Astrocyte (in vitro differentiated cells and primary cell): Measurements from ENCODE around the gene ZNF740. TPM values are rescaled to one million over a fixed set of nuclear protein-coding genes. Genes with fewer than 3 reads are reported as not detected.
A peak's percentile ranks its signal among the peaks of the same experiment; 100 is the strongest.

Source experiments
- DNase-seq: peaks from one replicate; pipeline ENCODE4 v3.0.0-alpha.2; 2010; ENCODE audit warnings: low read depth
- FAIRE-seq: peaks from 2 replicates; lab custom pipeline; 2011; peaks lifted over from hg19 to GRCh38; lab: Jason Lieb, UNC
- H2AFZ ChIP-seq: 2 replicates; pipeline ENCODE4 v1.6.0; 2012; ENCODE audit warnings: low read depth, low read length, inconsistent platforms
- H3K27ac ChIP-seq: 2 replicates; pipeline ENCODE4 v1.5.1; 2011; ENCODE audit warnings: low read depth, low read length, inconsistent platforms
- H3K27me3 ChIP-seq: 2 replicates; pipeline ENCODE4 v1.6.0; 2011; ENCODE audit warnings: low read length, inconsistent platforms; ENCODE audit not compliant: insufficient read depth
- H3K36me3 ChIP-seq: 2 replicates; pipeline ENCODE4 v1.5.1; 2011; ENCODE audit warnings: low read length, inconsistent platforms; ENCODE audit not compliant: insufficient read depth
- H3K4me1 ChIP-seq: 2 replicates; pipeline ENCODE4 v1.5.1; 2011; ENCODE audit warnings: low read length, inconsistent platforms; ENCODE audit not compliant: insufficient read depth
- H3K4me2 ChIP-seq: 2 replicates; pipeline ENCODE4 v1.6.0; 2012; ENCODE audit warnings: low read length, inconsistent platforms
- H3K4me3 ChIP-seq: 2 replicates; pipeline ENCODE4 v1.5.1; 2011; ENCODE audit warnings: low read depth, mild to moderate bottlenecking, low read length, inconsistent platforms; ENCODE audit not compliant: insufficient read depth
- H3K79me2 ChIP-seq: 2 replicates; pipeline ENCODE4 v1.6.0; 2012; ENCODE audit warnings: mild to moderate bottlenecking, low read length, inconsistent platforms; ENCODE audit not compliant: insufficient read depth
- H3K9ac ChIP-seq: 2 replicates; pipeline ENCODE4 v1.6.0; 2012; ENCODE audit warnings: mild to moderate bottlenecking, low read length, inconsistent platforms
- H3K9me3 ChIP-seq: 2 replicates; pipeline ENCODE4 v1.5.1; 2012; ENCODE audit warnings: low read depth, mild to moderate bottlenecking, low read length, inconsistent platforms; ENCODE audit not compliant: insufficient read depth
- H4K20me1 ChIP-seq: 2 replicates; pipeline ENCODE4 v1.6.0; 2012; ENCODE audit warnings: low read length, inconsistent platforms; ENCODE audit not compliant: insufficient read depth
- H3K27ac Mint-ChIP-seq: one replicate; pipeline ENCODE4 v1.8.0; 2021; ENCODE audit warnings: mild to moderate bottlenecking, mixed read lengths; ENCODE audit not compliant: unreplicated experiment
- H3K27me3 Mint-ChIP-seq: one replicate; pipeline ENCODE4 v1.8.0; 2021; ENCODE audit warnings: low read depth, mixed read lengths; ENCODE audit not compliant: unreplicated experiment
- H3K36me3 Mint-ChIP-seq: one replicate; pipeline ENCODE4 v1.8.0; 2021; ENCODE audit warnings: low read depth, mixed read lengths; ENCODE audit not compliant: unreplicated experiment
- H3K4me1 Mint-ChIP-seq: one replicate; pipeline ENCODE4 v1.8.0; 2021; ENCODE audit warnings: low read depth, mixed read lengths; ENCODE audit not compliant: unreplicated experiment
- H3K4me3 Mint-ChIP-seq: one replicate; pipeline ENCODE4 v1.8.0; 2021; ENCODE audit warnings: mild to moderate bottlenecking, moderate library complexity, mixed read lengths; ENCODE audit not compliant: unreplicated experiment
- H3K9me3 Mint-ChIP-seq: one replicate; pipeline ENCODE4 v1.8.0; 2021; ENCODE audit warnings: mild to moderate bottlenecking, mixed read lengths; ENCODE audit not compliant: unreplicated experiment
- CTCF ChIP-seq: IDR thresholded peaks from 2 replicates; pipeline ENCODE4 v1.5.1; 2011; ENCODE audit warnings: low read depth, mild to moderate bottlenecking, inconsistent platforms, low read length, moderate library complexity; ENCODE audit not compliant: insufficient read depth
- EZH2 ChIP-seq: IDR thresholded peaks from 2 replicates; pipeline ENCODE4 v1.6.1; 2012; ENCODE audit warnings: mild to moderate bottlenecking, low read length, inconsistent platforms; ENCODE audit not compliant: insufficient read depth
- total RNA-seq: library from RNA; stranded (reverse); gene quantifications from 2 replicates; pipeline ENCODE4 v1.2.1, GENCODE V29; 2021

ZNF740 gene
- total RNA-seq, 1 donor from 2014 or later: 31.0 TPM

GRCh38 chr12:53170215-53170614, 10.3 kb upstream of the ZNF740 start:
- DNase-seq: no peak
- Histone ChIP-seq H3K9ac (no peak overlapping the region), H3K79me2 (no peaks in the 10 kb centered on the region), H2AFZ (no peak overlapping the region), H3K4me2 (no peak overlapping the region), H3K27me3 (no peaks in the 10 kb centered on the region), H4K20me1 (no peaks in the 10 kb centered on the region), H3K9me3 (no peaks in the 10 kb centered on the region), H3K36me3 (peaks cover 5% of the 10 kb centered on the region), H3K4me1 (peaks cover 19% of the 10 kb centered on the region), H3K27ac (no peak overlapping the region), H3K4me3 (no peak overlapping the region)
- peaks cover 19% of the 10 kb centered on the region for H3K4me1 Mint-ChIP-seq
- peaks cover 19% of the 10 kb centered on the region for H3K36me3 Mint-ChIP-seq
- no peak overlapping the region for H3K4me3 Mint-ChIP-seq
- no peaks in the 10 kb centered on the region for H3K27me3 Mint-ChIP-seq
- no peak for FAIRE-seq
- no peak overlapping the region for H3K27ac Mint-ChIP-seq
- H3K9me3 Mint-ChIP-seq: no peaks in the 10 kb centered on the region
- TF ChIP-seq EZH2 (no peak), CTCF (no peak)

- peak overlapping the region; percentile 12 for H3K27ac Mint-ChIP-seq
- H3K4me2 ChIP-seq: no peak overlapping the region
- H4K20me1 ChIP-seq: no peaks in the 10 kb centered on the region
- H3K4me1 Mint-ChIP-seq: peaks cover 22% of the 10 kb centered on the region
- DNase-seq (no peak), FAIRE-seq (no peak)
- TF ChIP-seq EZH2 (no peak), CTCF (no peak)
- H3K36me3 Mint-ChIP-seq: peaks cover 19% of the 10 kb centered on the region
- H3K36me3 ChIP-seq: peaks cover 5% of the 10 kb centered on the region
- peak overlapping the region; percentile 54 for H3K4me3 Mint-ChIP-seq
- no peaks in the 10 kb centered on the region for H3K27me3 Mint-ChIP-seq
- no peak overlapping the region for H3K9ac ChIP-seq
- no peaks in the 10 kb centered on the region for H3K27me3 ChIP-seq
- H3K9me3 Mint-ChIP-seq: no peaks in the 10 kb centered on the region
- H3K79me2 ChIP-seq: no peaks in the 10 kb centered on the region
- no peaks in the 10 kb centered on the region for H3K9me3 ChIP-seq
- H3K4me3 ChIP-seq: no peak overlapping the region
- H3K27ac ChIP-seq: no peak overlapping the region
- H3K4me1 ChIP-seq: peaks cover 19% of the 10 kb centered on the region
- no peak overlapping the region for H2AFZ ChIP-seq
Observed at GRCh38 chr12:53170876-53171724, 9.4 kb upstream of the ZNF740 start.
